Fibroblast of skin of left biceps (primary cell): ENCODE measurements around the gene SLC25A40.

Experiments used
- DNase-seq, 2 experiments: peaks; one replicate each; pipeline ENCODE4 v3.0.0-alpha.2; 2013; ENCODE audit warnings: low read depth in 2 of 2

The SLC25A40 gene

DNA sequence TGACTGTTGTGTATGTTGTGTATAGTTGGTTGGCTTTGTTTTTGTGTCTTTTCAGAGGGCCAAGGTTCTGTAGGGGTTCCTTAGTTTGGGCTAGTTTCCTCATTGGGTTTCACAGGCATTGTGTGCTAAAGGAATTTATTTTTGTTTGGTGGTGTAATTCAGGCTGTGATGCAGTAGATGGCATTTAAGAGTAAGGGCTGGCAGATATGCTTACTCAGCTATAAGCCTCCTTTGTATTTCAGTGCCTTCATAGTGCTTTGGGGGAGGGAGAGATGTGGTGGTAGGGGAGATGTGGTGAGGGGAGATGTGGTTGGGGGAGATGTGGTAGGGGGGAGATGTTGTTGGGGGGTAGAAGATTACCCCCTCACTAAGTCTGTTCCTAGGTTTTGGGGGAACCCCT lies 91.7 kb downstream of the SLC25A40 start:
- DNase-seq = no peak
